HG03378 (cell line): ENCODE measurements around the gene SYNGAP1.

Experiments
- ATAC-seq: cut with Tn5 transposase; IDR thresholded peaks from one replicate; pipeline ENCODE4 v1.9.1; 2021; ENCODE audit warnings: mild to moderate bottlenecking, moderate library complexity; ENCODE audit not compliant: unreplicated experiment

Gene SYNGAP1

DNA sequence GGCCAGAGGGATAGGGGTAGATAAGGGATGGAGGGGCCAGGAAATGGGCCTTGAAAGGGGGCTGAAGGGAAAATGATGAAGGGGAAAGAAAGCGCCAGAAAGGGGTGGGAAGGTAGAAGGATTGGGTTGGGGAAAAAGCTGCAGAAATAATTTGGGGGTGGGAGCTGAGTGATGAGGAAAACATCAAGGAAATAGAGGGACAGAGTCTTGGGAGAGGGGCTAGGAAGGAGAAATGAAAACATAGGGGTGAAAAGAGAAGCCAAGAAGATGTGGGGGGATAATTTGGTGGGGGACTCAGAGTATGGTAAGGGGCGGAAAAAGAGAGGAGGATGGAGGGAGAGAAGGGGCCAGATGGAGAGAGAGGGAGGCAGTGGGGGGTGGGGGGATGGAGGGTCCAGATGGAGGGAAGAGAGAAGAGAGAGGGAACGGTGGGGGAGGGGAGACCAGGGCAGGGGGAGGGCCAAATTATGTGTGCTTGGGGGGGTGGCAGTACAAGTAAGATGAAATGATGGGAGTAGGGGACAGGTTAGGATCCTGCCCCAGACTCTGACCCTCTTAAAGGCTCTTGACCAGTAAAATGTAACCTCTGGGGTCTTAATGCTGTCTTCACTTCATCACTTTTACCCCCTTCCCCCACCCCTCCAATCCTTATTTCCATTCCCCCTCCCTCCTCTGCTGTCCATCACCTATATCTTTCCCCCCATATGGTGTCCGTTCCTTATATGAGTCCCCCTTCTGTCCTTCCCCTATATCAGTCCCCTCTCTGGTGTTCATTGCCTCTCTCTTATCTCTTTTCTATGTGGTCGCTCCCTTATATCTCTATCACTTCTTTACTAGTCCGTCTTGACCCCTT, 852 bp downstream of the SYNGAP1 start:
- no peak for ATAC-seq

DNA sequence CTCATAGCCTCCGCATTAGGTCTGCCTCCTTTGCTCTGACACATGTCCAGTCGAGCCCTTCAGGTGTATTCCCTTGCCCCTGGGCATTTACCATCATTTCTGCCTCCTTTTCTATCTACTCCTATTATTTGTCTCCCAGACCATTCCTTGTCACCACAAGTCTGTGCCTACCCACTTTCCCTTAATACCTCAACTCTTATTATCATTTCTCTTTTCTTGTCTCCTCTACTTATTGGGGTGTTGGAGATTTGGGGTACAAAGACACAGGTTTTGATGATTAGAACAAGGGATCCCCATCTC, 1.4 kb downstream of the SYNGAP1 start:
- no peak for ATAC-seq

GRCh38 chr6:33423777-33424176, 3.9 kb downstream of the SYNGAP1 start:
- no peak for ATAC-seq

DNA sequence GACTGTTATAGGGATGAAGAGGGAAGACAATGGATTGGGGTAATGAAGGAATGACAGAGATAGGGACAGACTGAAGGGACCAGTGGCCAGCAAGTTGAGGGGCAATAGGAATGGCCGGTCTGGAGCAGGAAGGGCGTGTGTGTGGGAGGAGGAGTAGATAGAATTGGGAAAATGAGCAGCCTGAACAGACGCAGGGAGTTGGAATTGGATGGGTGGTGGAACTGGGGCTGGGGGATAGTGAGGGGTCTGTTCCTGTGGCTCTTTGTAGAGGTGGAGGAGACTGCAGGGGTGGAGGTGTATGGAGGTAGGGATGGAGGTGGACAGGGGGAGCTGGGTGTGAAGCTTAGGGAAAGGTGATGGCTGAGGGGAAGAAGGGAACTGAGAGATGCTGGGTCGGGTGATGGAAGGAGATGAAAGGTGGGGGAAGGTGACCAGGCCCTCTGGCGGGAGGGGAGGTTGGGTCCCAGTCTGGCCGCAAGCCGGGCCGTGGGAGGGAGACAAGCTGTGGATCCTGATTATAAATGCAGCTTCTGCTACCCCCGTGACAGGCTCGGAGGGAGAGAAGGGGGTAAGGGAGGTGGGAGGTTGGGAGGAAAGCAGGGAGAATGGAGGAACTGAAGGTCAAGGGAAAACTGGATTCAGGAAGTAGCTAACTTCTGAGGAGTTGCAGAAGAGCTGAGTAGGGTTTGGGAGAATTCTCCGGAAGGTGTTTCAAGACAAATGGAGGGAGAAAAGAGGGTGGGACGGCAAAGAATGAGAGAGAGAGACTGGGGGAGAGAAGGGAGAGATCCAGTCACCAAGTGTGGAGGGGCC, 5.2 kb downstream of the SYNGAP1 start:
- ATAC-seq: no peak

DNA sequence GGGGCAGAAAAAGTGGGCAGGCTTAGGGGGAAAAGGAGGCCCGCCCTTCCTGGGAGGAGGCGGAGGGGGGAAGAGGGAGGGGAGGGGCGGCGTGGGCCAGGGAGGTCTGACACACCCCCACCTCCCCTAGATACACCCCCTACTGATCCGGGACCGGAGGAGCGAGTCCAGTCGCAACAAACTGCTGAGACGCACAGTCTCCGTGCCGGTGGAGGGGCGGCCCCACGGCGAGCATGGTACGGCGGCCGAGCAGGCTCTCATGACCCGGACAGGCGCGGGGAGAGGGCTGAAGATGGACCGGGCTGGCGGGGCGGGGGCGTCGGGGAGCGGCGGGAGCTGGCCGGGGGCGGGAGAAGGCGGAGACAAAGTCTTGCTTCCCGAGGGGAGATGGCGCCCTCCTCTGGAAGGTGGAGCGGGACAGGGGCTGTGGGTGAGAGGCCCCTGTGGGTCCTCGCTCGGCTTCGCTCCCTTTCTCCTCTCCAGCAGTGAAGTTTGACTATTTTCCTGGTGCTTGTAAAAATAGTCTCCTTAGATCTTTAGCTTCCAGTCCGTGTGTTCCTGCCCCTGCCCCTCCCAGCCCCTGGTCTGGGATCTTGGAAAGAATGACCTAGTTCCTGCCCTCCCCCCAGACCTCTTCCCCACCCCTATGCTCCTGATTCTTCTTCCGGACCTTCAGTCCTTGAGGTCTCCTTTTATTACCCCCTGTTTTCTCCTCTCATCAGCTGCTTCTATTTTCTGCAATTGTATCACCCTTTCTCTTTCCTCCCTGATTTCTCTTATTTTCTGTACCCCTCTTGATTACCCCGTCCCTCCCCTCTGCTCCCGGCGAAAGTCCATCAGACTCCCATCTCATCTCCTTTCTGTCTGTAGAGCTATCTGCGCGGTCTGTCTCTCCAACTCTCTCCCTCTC, 6.1 kb downstream of the SYNGAP1 start:
- ATAC-seq: no peak

GRCh38 chr6:33426590-33427511, 7.0 kb downstream of the SYNGAP1 start:
- no peak for ATAC-seq

- no peak for ATAC-seq
Measured at GRCh38 chr6:33427585-33428223, 7.8 kb downstream of the SYNGAP1 start.

DNA sequence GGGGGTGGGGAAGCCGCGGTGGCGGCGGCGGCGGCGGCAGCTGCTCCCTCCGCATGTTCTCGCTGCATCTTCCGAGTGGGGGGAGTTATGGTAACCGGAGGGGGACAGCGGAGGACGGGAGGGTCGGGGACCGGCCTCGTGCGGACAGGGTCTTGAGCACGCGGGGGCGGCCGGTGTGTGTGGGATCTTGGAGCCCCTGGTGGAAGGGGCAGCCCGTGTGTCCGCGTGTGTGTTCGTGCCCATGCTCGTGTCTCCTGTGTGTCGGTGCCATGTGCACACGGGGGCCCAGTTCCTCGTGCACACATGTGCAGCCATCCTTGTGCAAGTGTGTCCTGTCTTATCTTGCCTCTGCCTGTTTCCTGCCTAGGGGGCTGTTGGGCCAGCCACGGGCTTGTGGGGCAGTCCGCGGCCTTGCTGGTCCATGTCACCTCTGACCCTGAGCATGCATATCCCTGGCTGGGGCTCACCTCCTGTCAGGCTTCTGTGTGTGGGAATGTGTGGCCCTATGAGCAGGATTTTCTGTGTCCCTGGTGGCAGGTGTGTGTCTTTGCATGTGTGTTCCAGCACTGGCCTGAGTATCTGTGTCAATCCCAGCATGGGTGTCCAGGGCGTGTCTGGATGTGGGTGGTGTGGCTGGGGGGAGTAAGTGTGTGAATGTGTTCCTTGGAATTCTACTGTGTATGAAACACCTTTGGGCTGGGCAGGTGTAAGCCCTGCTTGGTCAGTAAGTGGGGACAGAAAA, 8.5 kb downstream of the SYNGAP1 start:
- ATAC-seq: no peak

DNA sequence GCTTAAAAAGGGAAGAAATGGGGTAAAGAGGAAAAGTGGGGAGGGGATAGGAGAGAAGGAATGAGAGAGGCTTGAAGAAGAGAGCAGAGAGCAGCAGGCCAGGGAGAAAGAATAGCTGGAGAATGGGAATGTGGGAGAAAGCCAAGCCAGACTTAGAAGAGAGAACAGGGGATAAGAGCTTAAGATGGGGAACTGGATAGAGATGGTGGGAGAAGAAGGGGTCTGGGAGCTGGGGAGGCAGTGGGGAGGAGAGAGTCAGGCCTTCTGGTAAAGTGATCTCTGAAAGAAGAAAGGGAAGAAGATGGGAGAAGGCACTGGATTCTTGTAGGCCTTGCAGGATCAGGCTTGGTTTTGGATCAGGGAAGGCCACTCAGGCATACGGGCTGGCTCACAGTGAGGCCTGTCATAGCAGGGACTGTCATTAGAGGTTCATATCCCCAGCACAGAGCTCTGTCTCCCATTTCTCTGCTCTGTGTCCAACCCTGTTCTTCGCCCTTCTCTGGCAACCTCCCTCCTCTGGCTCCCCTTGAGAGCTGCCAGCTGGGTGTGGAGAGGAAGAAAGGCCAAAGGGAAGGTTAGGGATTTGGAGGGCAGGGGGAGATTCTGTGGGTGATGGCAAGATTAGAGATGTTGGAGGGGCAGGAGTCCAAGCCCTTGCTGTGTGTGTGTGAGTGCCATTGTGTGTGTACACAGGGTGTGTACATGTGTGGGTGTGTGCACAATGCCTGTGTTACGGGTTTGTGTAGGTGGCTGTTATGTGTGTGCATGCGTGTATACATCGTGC, 9.3 kb downstream of the SYNGAP1 start:
- ATAC-seq: no peak

- no peak for ATAC-seq
Measured at GRCh38 chr6:33429750-33430052, 9.8 kb downstream of the SYNGAP1 start.

- no peak for ATAC-seq
Measured at GRCh38 chr6:33430334-33430733, 10.5 kb downstream of the SYNGAP1 start.

- ATAC-seq: no peak
Measured at GRCh38 chr6:33430991-33431879, 11.4 kb downstream of the SYNGAP1 start.

DNA sequence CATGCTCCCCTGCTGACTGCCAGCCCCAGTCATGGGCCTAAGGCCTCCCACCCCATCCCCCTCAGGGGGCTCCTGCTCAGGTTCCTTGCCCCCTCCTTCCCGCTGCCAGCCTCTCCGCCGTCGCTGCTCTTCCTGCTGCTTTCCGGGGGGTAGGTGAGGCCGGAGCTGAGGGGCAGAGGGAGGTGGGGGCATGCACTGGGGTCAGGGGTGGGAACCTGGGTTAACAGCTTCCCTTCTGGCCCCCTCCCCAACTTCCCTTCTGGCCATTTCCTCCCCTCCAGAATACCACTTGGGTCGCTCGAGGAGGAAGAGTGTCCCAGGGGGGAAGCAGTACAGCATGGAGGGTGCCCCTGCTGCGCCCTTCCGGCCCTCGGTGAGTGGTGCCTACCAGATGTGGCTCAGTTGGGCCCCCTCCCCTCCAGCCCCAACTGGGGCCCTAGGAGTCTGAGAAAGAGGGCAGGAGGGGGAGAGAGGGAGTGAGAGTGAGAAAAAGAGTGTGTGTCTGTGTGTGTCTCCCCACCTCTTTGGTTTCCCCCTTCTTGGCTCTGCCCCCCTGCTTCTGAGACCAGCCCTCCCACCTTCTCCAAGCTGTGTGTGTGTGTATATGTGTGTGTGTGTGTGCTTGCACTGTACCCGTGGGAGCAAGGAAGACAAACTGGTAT, 12.1 kb downstream of the SYNGAP1 start:
- ATAC-seq: no peak

DNA sequence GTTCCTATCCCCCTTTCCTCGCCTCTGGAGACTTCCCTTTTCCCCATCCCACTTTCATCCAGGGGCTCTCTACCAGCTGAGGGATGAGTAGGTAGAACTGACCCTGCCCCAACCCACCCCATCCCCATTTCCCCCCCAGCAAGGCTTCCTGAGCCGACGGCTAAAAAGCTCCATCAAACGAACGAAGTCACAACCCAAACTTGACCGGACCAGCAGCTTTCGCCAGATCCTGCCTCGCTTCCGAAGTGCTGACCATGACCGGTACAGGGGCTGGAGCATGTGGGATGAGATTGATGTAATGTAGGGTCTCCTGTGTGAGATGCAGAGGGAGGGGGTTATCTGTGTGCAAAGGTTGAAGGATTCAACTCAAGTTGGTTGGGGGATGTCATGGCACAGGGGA, 12.7 kb downstream of the SYNGAP1 start:
- no peak for ATAC-seq

DNA sequence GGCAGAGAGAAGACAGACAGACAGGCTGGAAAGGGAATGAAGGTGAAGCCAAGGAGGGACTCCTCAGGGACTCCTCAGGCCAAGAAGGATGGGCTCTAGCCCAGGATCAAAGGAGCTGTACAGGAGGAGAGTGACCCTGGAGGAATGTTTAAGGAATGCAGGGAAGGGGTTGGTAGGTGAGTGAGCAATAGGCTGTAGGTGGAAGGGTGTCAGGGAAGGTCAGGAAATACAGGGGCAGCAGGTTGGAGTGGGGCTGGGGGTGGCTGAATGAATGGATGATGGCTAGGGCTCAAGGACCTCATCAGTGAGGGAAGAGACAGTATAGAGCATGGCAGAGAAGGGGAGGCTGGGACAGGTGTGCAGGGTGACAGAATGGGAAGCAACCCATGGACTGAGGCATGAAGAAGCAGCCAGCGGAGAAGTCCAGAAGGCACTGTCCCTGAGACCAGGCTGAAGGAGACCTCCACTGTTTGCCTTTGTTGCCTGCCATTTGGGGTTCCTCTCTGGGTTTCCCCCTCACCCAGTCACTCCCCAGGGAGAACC, 13.2 kb downstream of the SYNGAP1 start:
- ATAC-seq: no peak

GRCh38 chr6:33433544-33434191, 13.8 kb downstream of the SYNGAP1 start:
- no peak for ATAC-seq
